Tibial nerve (tissue), 4 donors: Measurements from ENCODE around the gene ACTR1A.

Experiments used
- CTCF ChIP-seq, 5 experiments: fragments of 200-600 bp in 3 of 5; fragments of 450-650 bp in 2 of 5; sonication (generic) in 3 of 5; IDR thresholded peaks; one replicate each; pipeline ENCODE4 v1.5.1; 2016 to 2019; ENCODE audit warnings: antibody characterized with exemption in 5 of 5, mild to moderate bottlenecking in 3 of 5, moderate library complexity in 2 of 5
- EP300 ChIP-seq, 2 donors: sonication (generic); formaldehyde crosslinking; IDR thresholded peaks; one replicate each; pipeline ENCODE4 v1.6.1; 2017; ENCODE audit warnings: antibody characterized with exemption in 2 of 2, mild to moderate bottlenecking in 1 of 2

- no peak for TF ChIP-seq CTCF (IDR thresholded peaks at IDR 0.05)
- TF ChIP-seq EP300 (IDR thresholded peaks at IDR 0.05), result no peak
These were observed 6.9 kb upstream of the ACTR1A start for GRCh38 chr10:102509387-102509786.
